NCI-H2196 treated with DMSO at 0.1 percent for 48 hours (cell line): ENCODE data around the gene PGRMC2.
A peak's percentile ranks its signal among the peaks of the same experiment; 100 is the strongest.
"Not testable (repeated sequence)": the region's sequence is repeated elsewhere in the genome, so short reads cannot be mapped to it uniquely, and the experiment has no call there.

Experiments used
- DNase-seq: peaks from one replicate; lab custom pipeline; 2025; ENCODE audit not compliant: unreplicated experiment; lab: John Stamatoyannopoulos, UW

PGRMC2 gene

GRCh38 chr4:128271551-128271950 lies 16.1 kb downstream of the PGRMC2 start:
- DNase-seq: no peak

GRCh38 chr4:128268970-128269369 lies 18.6 kb downstream of the PGRMC2 start:
- no peak for DNase-seq

GRCh38 chr4:128267745-128268144 lies 19.9 kb downstream of the PGRMC2 start:
- no peak for DNase-seq

GRCh38 chr4:128267171-128267570 lies 20.4 kb downstream of the PGRMC2 start:
- not testable (repeated sequence) for DNase-seq

GRCh38 chr4:128265550-128265949 lies 22.1 kb downstream of the PGRMC2 start:
- DNase-seq: not testable (repeated sequence)

GRCh38 chr4:128259889-128260288 lies 27.7 kb downstream of the PGRMC2 start:
- DNase-seq: not testable (repeated sequence)

GRCh38 chr4:128258166-128258565 lies 29.4 kb downstream of the PGRMC2 start:
- not testable (repeated sequence) for DNase-seq

- no peak for DNase-seq
Observed at GRCh38 chr4:128256539-128256938, 31.1 kb downstream of the PGRMC2 start.

GRCh38 chr4:128255906-128256305 lies 31.7 kb downstream of the PGRMC2 start:
- no peak for DNase-seq

- no peak for DNase-seq
Observed at GRCh38 chr4:128249787-128250668, 37.6 kb downstream of the PGRMC2 start.

- DNase-seq: no peak
Observed at GRCh38 chr4:128247906-128248305, 39.7 kb downstream of the PGRMC2 start.

- DNase-seq: not testable (repeated sequence)
Observed at GRCh38 chr4:128245391-128245790, 42.2 kb downstream of the PGRMC2 start.

- DNase-seq: no peak
Observed at GRCh38 chr4:128244379-128244778, 43.2 kb downstream of the PGRMC2 start.

GRCh38 chr4:128242601-128243000 lies 45.0 kb downstream of the PGRMC2 start:
- DNase-seq: no peak

GRCh38 chr4:128241981-128242380 lies 45.6 kb downstream of the PGRMC2 start:
- no peak for DNase-seq

- no peak for DNase-seq
Observed at GRCh38 chr4:128241425-128241913, 46.1 kb downstream of the PGRMC2 start.

- DNase-seq: no peak
Observed at GRCh38 chr4:128241019-128241418, 46.6 kb downstream of the PGRMC2 start.

GRCh38 chr4:128234836-128235235 lies 52.8 kb downstream of the PGRMC2 start:
- no peak for DNase-seq

GRCh38 chr4:128232719-128233118 lies 54.9 kb downstream of the PGRMC2 start:
- no peak for DNase-seq

GRCh38 chr4:128228845-128229795 lies 58.5 kb downstream of the PGRMC2 start:
- no peak for DNase-seq

- DNase-seq: peak; percentile 6
Observed at GRCh38 chr4:128227991-128228571, 59.5 kb downstream of the PGRMC2 start.
